H1 (cell line): Measurements from ENCODE around the gene MRPS27. TPM values are rescaled to one million over a fixed set of nuclear protein-coding genes. Genes with fewer than 3 reads are reported as not detected.

Experiments used
- CTCF ChIA-PET: fragments of 300-600 bp; sonication (Branson Sonifier 250); formaldehyde crosslinking; loops from one replicate; lab custom pipeline; 2021; ENCODE audit not compliant: partially characterized antibody; lab: Charles Lee
- POLR2A ChIA-PET: fragments of 300-600 bp; sonication (Branson Sonifier 250); formaldehyde crosslinking; loops from one replicate; lab custom pipeline; 2021; ENCODE audit warnings: inconsistent platforms; ENCODE audit not compliant: partially characterized antibody; lab: Charles Lee
- DNase-seq, 2 experiments: peaks; one replicate each; pipeline versions ENCODE4 v3.0.0 to v3.0.0-alpha.2; 2010 to 2022; ENCODE audit warnings: low spot score in 2 of 2, low read depth in 1 of 2, mixed read lengths in 1 of 2
- FAIRE-seq: peaks from 2 replicates; lab custom pipeline; 2011; peaks lifted over from hg19 to GRCh38; lab: Jason Lieb, UNC
- H2AFZ ChIP-seq: 2 replicates; pipeline ENCODE4 v1.8.1; 2012; ENCODE audit warnings: low read length, inconsistent platforms
- H2AK5ac ChIP-seq: 2 replicates; pipeline ENCODE4 v1.6.1; 2013; ENCODE audit warnings: low read depth, low read length
- H2BK120ac ChIP-seq: replicated peaks from 2 replicates; pipeline ENCODE3; 2013; ENCODE audit warnings: low read depth, low read length, inconsistent platforms
- H2BK12ac ChIP-seq: 2 replicates; pipeline ENCODE4 v1.6.1; 2013; ENCODE audit warnings: low read depth, low read length
- H2BK15ac ChIP-seq: 2 replicates; pipeline ENCODE4 v1.6.1; 2013; ENCODE audit warnings: low read length
- H2BK20ac ChIP-seq: 2 replicates; pipeline ENCODE4 v1.6.1; 2013; ENCODE audit warnings: low read length
- H2BK5ac ChIP-seq: 2 replicates; pipeline ENCODE4 v1.6.1; 2013; ENCODE audit warnings: low read depth, low read length
- H3K14ac ChIP-seq: 2 replicates; pipeline ENCODE4 v1.6.1; 2013; ENCODE audit warnings: inconsistent platforms; ENCODE audit not compliant: insufficient read length
- H3K18ac ChIP-seq: 2 replicates; pipeline ENCODE4 v1.6.1; 2013; ENCODE audit warnings: low read length; ENCODE audit errors: extremely low read depth
- H3K23ac ChIP-seq: 2 replicates; pipeline ENCODE4 v1.6.1; 2013; ENCODE audit warnings: inconsistent platforms; ENCODE audit not compliant: insufficient read length
- H3K23me2 ChIP-seq: 2 replicates; pipeline ENCODE4 v1.6.1; 2013; ENCODE audit warnings: low read depth, low read length
- H3K27ac ChIP-seq: 2 replicates; pipeline ENCODE4 v1.6.1; 2011; ENCODE audit warnings: low read depth, low read length, inconsistent platforms
- H3K27me3 ChIP-seq, 4 experiments: replicated peaks in 1 of 4; 1 replicate in 1 of 4; 2 replicates in 3 of 4; pipeline versions ENCODE4 v1.6.1 to v1.8.1; 2011 to 2013; ENCODE audit warnings: low read length in 3 of 4, mild to moderate bottlenecking in 3 of 4, inconsistent platforms in 2 of 4, mixed read lengths in 2 of 4, moderate library complexity in 1 of 4; ENCODE audit not compliant: control insufficient read depth in 3 of 4, insufficient read depth in 3 of 4; ENCODE audit errors: extremely low read depth in 1 of 4
- H3K36me3 ChIP-seq, 4 experiments: 2 replicates each; pipeline versions ENCODE4 v1.6.1 to v1.8.1; 2011 to 2013; ENCODE audit warnings: mild to moderate bottlenecking in 4 of 4, low read length in 3 of 4, moderate library complexity in 2 of 4, control low read depth in 1 of 4, inconsistent platforms in 1 of 4; ENCODE audit not compliant: insufficient read depth in 4 of 4, control insufficient read depth in 2 of 4
- H3K4ac ChIP-seq: replicated peaks from 2 replicates; pipeline ENCODE3; 2013; ENCODE audit warnings: low read length, low read depth, mixed read lengths, inconsistent platforms; ENCODE audit not compliant: insufficient read length
- H3K4me1 ChIP-seq, 4 experiments: replicated peaks in 1 of 4; 1 replicate in 1 of 4; 2 replicates in 3 of 4; pipeline versions ENCODE4 v1.6.1 to v1.8.1; 2011 to 2013; ENCODE audit warnings: low read length in 3 of 4, inconsistent platforms in 2 of 4, mixed read lengths in 1 of 4; ENCODE audit not compliant: insufficient read depth in 4 of 4, control insufficient read depth in 3 of 4
- H3K4me2 ChIP-seq, 2 experiments: 2 replicates each; pipeline versions ENCODE4 v1.6.1 to v1.8.1; 2011 to 2013; ENCODE audit warnings: low read depth in 2 of 2, low read length in 2 of 2, control low read depth in 1 of 2, inconsistent platforms in 1 of 2, mild to moderate bottlenecking in 1 of 2; ENCODE audit not compliant: insufficient read depth in 1 of 2
- H3K4me3 ChIP-seq, 4 experiments: fragments of 200-600, 300-600 bp in 1 of 4; sonication (generic), shearing (Covaris generic), sonication (Bioruptor Twin) in 1 of 4; 2 replicates each; pipeline versions ENCODE4 v1.5.1 to v1.8.1; 2011 to 2016; ENCODE audit warnings: low read length in 4 of 4, low read depth in 3 of 4, control low read depth in 2 of 4, inconsistent platforms in 2 of 4, mild to moderate bottlenecking in 2 of 4, mixed read lengths in 1 of 4, moderate library complexity in 1 of 4; ENCODE audit not compliant: insufficient read depth in 2 of 4; ENCODE audit errors: extremely low read depth in 1 of 4
- H3K56ac ChIP-seq: replicated peaks from 2 replicates; pipeline ENCODE3; 2013; ENCODE audit warnings: low read depth, mild to moderate bottlenecking, mixed read lengths, low read length, inconsistent platforms; ENCODE audit not compliant: insufficient read length
- H3K79me1 ChIP-seq: 2 replicates; pipeline ENCODE4 v1.6.1; 2013; ENCODE audit warnings: low read depth, low read length, control low read depth
- H3K79me2 ChIP-seq, 2 experiments: 2 replicates each; pipeline versions ENCODE4 v1.6.1 to v1.8.1; 2012 to 2013; ENCODE audit warnings: low read length in 2 of 2, mild to moderate bottlenecking in 2 of 2, inconsistent platforms in 1 of 2; ENCODE audit not compliant: insufficient read depth in 2 of 2, control insufficient read depth in 1 of 2
- H3K9ac ChIP-seq, 4 experiments: replicated peaks in 1 of 4; 1 replicate in 1 of 4; 2 replicates in 3 of 4; pipeline versions ENCODE4 v1.6.1 to v1.8.1; 2011 to 2013; ENCODE audit warnings: low read depth in 3 of 4, low read length in 3 of 4, control low read depth in 2 of 4, mild to moderate bottlenecking in 2 of 4, moderate library complexity in 2 of 4, inconsistent platforms in 1 of 4; ENCODE audit errors: extremely low read depth in 1 of 4
- H3K9me3 ChIP-seq, 2 experiments: 2 replicates each; pipeline versions ENCODE4 v1.6.1 to v1.8.1; 2012 to 2013; ENCODE audit warnings: mild to moderate bottlenecking in 2 of 2, moderate library complexity in 2 of 2, control low read depth in 1 of 2, inconsistent platforms in 1 of 2, low read depth in 1 of 2, low read length in 1 of 2, mixed read lengths in 1 of 2; ENCODE audit not compliant: insufficient read depth in 2 of 2
- H4K20me1 ChIP-seq, 2 experiments: replicated peaks in 1 of 2; 2 replicates each; pipeline versions ENCODE3 to v1.8.1; 2011 to 2013; ENCODE audit warnings: inconsistent platforms in 2 of 2, low read length in 2 of 2, mild to moderate bottlenecking in 1 of 2; ENCODE audit not compliant: insufficient read depth in 2 of 2, control insufficient read depth in 1 of 2
- H4K5ac ChIP-seq: 2 replicates; pipeline ENCODE4 v1.6.1; 2013; ENCODE audit warnings: low read length, low read depth, mixed read lengths, inconsistent platforms; ENCODE audit not compliant: insufficient read length
- H4K8ac ChIP-seq: 2 replicates; pipeline ENCODE4 v1.8.0; 2013; ENCODE audit warnings: mild to moderate bottlenecking, moderate library complexity, low read length, inconsistent platforms; ENCODE audit not compliant: insufficient read depth; ENCODE audit errors: extremely low read depth
- H4K91ac ChIP-seq: replicated peaks from 2 replicates; pipeline ENCODE3; 2013; ENCODE audit warnings: low read length, mixed read lengths, inconsistent platforms; ENCODE audit not compliant: insufficient read length
- CTCF ChIP-seq, 3 experiments: IDR thresholded peaks; 1 replicate in 2 of 3; 2 replicates in 1 of 3; pipeline versions ENCODE4 v1.5.1 to v1.6.1; 2011; ENCODE audit warnings: low read length in 3 of 3, mild to moderate bottlenecking in 3 of 3, inconsistent platforms in 2 of 3, low read depth in 1 of 3, moderate library complexity in 1 of 3; ENCODE audit not compliant: insufficient read depth in 1 of 3; ENCODE audit errors: control extremely low read depth in 1 of 3
- HDAC2 ChIP-seq, 2 experiments: fragments of 300-600 bp in 1 of 2; sonication (generic) in 1 of 2; IDR thresholded peaks; 2 replicates each; pipeline ENCODE4 v1.6.1; 2011 to 2012; ENCODE audit warnings: low read depth in 2 of 2, low read length in 2 of 2, mild to moderate bottlenecking in 2 of 2, moderate library complexity in 2 of 2, borderline replicate concordance in 1 of 2, inconsistent platforms in 1 of 2
- USF2 ChIP-seq: IDR thresholded peaks from 2 replicates; pipeline ENCODE4 v1.6.1; 2011; ENCODE audit warnings: low read length, improper control_type of control experiment
- WGBS, 2 experiments: shearing (Covaris generic) in 1 of 2; methylation state at CpG; one replicate each; pipeline versions ENCODE4 v1.1.6 to v1.1.7; 2013 to 2015; ENCODE audit warnings: low lambda C conversion rate in 2 of 2, mixed read lengths in 2 of 2, inconsistent platforms in 1 of 2, low coverage in 1 of 2, missing lambda C conversion rate in 1 of 2; ENCODE audit not compliant: insufficient replicate concordance in 2 of 2, insufficient coverage in 1 of 2, insufficient read length in 1 of 2; ENCODE audit errors: extremely low coverage in 1 of 2, missing lambda C conversion rate in 1 of 2; 5-methylcytosine and 5-hydroxymethylcytosine counted together
- polyA plus RNA-seq, 7 experiments: library from polyadenylated mRNA; depleted of rRNA in 3 of 7; stranded (reverse) in 5 of 7; unstranded in 2 of 7; fragments of >200 nt in 5 of 7; fragments of 200-250 nt in 2 of 7; gene quantifications; 1 replicate in 5 of 7; 2 replicates in 1 of 7; 4 replicates in 1 of 7; pipeline versions ENCODE4 v1.2.1 to v1.2.3, GENCODE V29; 2011 to 2013; ENCODE audit warnings: missing spikeins in 2 of 7, mixed read lengths in 2 of 7
- total RNA-seq: library from RNA; stranded (reverse); fragmentation: NEBNext Ultra II Directional; extraction: Animal tissue kit (Norgen Biotek cat#: 25700); gene quantifications from 2 replicates; pipeline ENCODE4 v1.2.1, GENCODE V29; 2021

Gene MRPS27
- total and polyA plus RNA-seq, 2 of the 8 experiments (the other 6 are each of a cell fraction or from before 2014, with no cell fraction given), result 93.2 to 102 TPM

GRCh38 chr5:72314571-72315172 lies 5.4 kb downstream of the MRPS27 start:
- Histone ChIP-seq H4K5ac (no peak overlapping the region), H2AFZ (no peak overlapping the region), H2BK5ac (no peak overlapping the region), H3K23ac (no peak overlapping the region), H3K79me1 (peaks cover 2% of the 10 kb centered on the region; the same call in 1 of the 2 replicates), H3K14ac (no peak overlapping the region), H3K4me2 (no peak overlapping the region), H3K27ac (no peak overlapping the region), H3K9me3 (no peaks in the 10 kb centered on the region), H4K91ac (no peak overlapping the region), H3K18ac (no peak overlapping the region), H3K27me3 (no peaks in the 10 kb centered on the region), H3K9ac (no peak overlapping the region), H3K4ac (no peak overlapping the region), H3K36me3 (peaks cover 8 to 32% (median 18%) of the 10 kb centered on the region in 4 experiments; a peak in 7 of 8 replicates), H4K8ac (no peak overlapping the region), H2BK15ac (no peak overlapping the region), H2BK20ac (no peak overlapping the region), H2BK120ac (no peak overlapping the region), H3K79me2 (peaks cover 0 to 47% of the 10 kb centered on the region in 2 experiments; a peak in 2 of 4 replicates), H4K20me1 (no peaks in the 10 kb centered on the region), H2BK12ac (no peak overlapping the region), H3K4me3 (no peak overlapping the region), H3K4me1 (no peaks in the 10 kb centered on the region; a peak in 1 of 7 replicates), H3K23me2 (no peaks in the 10 kb centered on the region), H2AK5ac (no peak overlapping the region), H3K56ac (no peak overlapping the region)
- peak in 1 of 3 experiments; percentile 11; a peak in 1 of 4 replicates for TF ChIP-seq CTCF (IDR thresholded peaks at IDR 0.05; ENCODE audit: control extremely low read depth in 1 of 3, insufficient read depth in 1 of 3, low read depth in 1 of 3, low read length in 3 of 3)
- TF ChIP-seq USF2, result no peak
- no peak for TF ChIP-seq HDAC2 (IDR thresholded peaks at IDR 0.05; ENCODE audit: borderline replicate concordance in 1 of 2, low read depth in 2 of 2, low read length in 2 of 2)
- FAIRE-seq, result no peak
- ChIA-PET POLR2A (interaction anchor here (0.8 kb wide), 1 partner anchor 12 kb away, joined by 3 read pairs; no protein-coding TSS in a partner anchor), CTCF (interaction anchor here (0.5 to 1.6 kb wide), 6 partner anchors 9 to 604 kb away, joined by 3 to 5 read pairs (median 3); no protein-coding TSS in a partner anchor)
- WGBS, 2 experiments, result 94% methylated on average over 3 of the region's 3 CpGs; no CpG with 5 or more reads in 1 of the 2 experiments
- DNase-seq, result no peak
